Uterus (tissue), 4 donors: ENCODE results near the gene TNS1. TPM values are rescaled to one million over a fixed set of nuclear protein-coding genes. Genes with fewer than 3 reads are reported as not detected.

ENCODE experiments used
- DNase-seq, 2 donors: peaks; one replicate each; pipeline ENCODE4 v3.0.0-alpha.2; 2019 to 2020
- H3K27ac ChIP-seq, 2 donors: fragments of 200-600 bp; sonication (generic); 1 replicate in 1 of 2; 2 replicates in 1 of 2; pipeline ENCODE4 v1.5.1; 2016 to 2018
- H3K27me3 ChIP-seq, 2 donors: fragments of 200-600 bp; sonication (generic); one replicate each; pipeline ENCODE4 v1.5.1; 2018 to 2019; ENCODE audit warnings: control low read depth in 1 of 2
- H3K36me3 ChIP-seq, 2 donors: fragments of 200-600 bp; sonication (generic); one replicate each; pipeline ENCODE4 v1.5.1; 2019; ENCODE audit warnings: control low read depth in 1 of 2
- H3K4me1 ChIP-seq, 2 donors: fragments of 200-600 bp; sonication (generic); one replicate each; pipeline ENCODE4 v1.5.1; 2018 to 2019; ENCODE audit warnings: control low read depth in 1 of 2
- H3K4me3 ChIP-seq, 2 donors: fragments of 200-600 bp; sonication (generic); 1 replicate in 1 of 2; 2 replicates in 1 of 2; pipeline ENCODE4 v1.5.1; 2018 to 2019; ENCODE audit warnings: mild to moderate bottlenecking in 1 of 2
- H3K9me3 ChIP-seq, 2 donors: fragments of 200-600 bp; sonication (generic); one replicate each; pipeline ENCODE4 v1.5.1; 2019; ENCODE audit warnings: control low read depth in 1 of 2
- POLR2A ChIP-seq, 2 donors: fragments of 450-650 bp; IDR thresholded peaks; one replicate each; pipeline ENCODE4 v1.6.1; 2016; ENCODE audit warnings: antibody characterized with exemption in 2 of 2, mild to moderate bottlenecking in 1 of 2, moderate library complexity in 1 of 2
- intact Hi-C: fragments of 100-400 bp; cut with DNase I; formaldehyde crosslinking; loops from one replicate; pipeline ENCODE4 v1.15.1; 2023; ENCODE audit warnings: low total_unique reads
- total RNA-seq, 4 donors: library from RNA; depleted of rRNA in 3 of 4; stranded (reverse); fragments of >200 nt in 3 of 4; gene quantifications; one replicate each; pipeline versions ENCODE4 v1.1.0 to v1.2.4, GENCODE V29; 2014 to 2023
- TF ChIP-seq, protein P1 (sequence below), 4 experiments: fragments of 200-600 bp in 2 of 4; fragments of 450-650 bp in 2 of 4; sonication (generic) in 2 of 4; IDR thresholded peaks; one replicate each; pipeline ENCODE4 v1.5.1; 2016 to 2019; ENCODE audit warnings: antibody characterized with exemption in 4 of 4, mild to moderate bottlenecking in 2 of 4, moderate library complexity in 1 of 4
- donor health status: DM: yes; HTN: yes; CAD: no.

TNS1 gene
- total RNA-seq, 4 donors from 2014 or later, result 144 to 1,338 (median 313) TPM

DNA sequence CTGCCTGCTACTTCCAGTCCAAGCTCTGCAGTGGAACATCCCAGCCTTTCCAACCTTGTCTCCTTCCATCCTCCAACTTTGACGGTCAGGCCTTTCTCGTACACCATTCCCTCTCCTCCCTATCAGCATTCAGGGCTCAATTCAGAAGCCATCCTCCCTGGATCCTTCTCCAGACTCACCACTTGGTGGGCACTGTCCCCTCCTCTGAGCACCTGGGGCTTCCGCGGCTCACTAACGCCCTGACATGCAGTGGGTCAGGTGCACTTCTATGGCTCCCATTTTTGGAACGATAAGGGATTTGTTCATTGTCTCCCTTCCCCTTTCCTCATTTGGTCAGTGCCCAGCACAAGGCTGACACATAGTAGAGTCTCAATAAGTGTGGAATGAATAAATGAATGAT lies 56.7 kb downstream of the TNS1 start:
- Histone ChIP-seq H3K9me3 (no peaks in the 10 kb centered on the region), H3K36me3 (no peaks in the 10 kb centered on the region), H3K4me3 (no peak overlapping the region), H3K27me3 (no peaks in the 10 kb centered on the region), H3K27ac (peak overlapping the region; percentile 92 to 97), H3K4me1 (peaks cover 0 to 9% of the 10 kb centered on the region in 2 donors)
- intact Hi-C loops, result loop anchor here (10.0 kb wide), 1 partner anchor 49 kb away; no protein-coding TSS in a partner anchor
- TF ChIP-seq POLR2A (IDR thresholded peaks at IDR 0.05), result no peak
- TF ChIP-seq, protein P1, sequence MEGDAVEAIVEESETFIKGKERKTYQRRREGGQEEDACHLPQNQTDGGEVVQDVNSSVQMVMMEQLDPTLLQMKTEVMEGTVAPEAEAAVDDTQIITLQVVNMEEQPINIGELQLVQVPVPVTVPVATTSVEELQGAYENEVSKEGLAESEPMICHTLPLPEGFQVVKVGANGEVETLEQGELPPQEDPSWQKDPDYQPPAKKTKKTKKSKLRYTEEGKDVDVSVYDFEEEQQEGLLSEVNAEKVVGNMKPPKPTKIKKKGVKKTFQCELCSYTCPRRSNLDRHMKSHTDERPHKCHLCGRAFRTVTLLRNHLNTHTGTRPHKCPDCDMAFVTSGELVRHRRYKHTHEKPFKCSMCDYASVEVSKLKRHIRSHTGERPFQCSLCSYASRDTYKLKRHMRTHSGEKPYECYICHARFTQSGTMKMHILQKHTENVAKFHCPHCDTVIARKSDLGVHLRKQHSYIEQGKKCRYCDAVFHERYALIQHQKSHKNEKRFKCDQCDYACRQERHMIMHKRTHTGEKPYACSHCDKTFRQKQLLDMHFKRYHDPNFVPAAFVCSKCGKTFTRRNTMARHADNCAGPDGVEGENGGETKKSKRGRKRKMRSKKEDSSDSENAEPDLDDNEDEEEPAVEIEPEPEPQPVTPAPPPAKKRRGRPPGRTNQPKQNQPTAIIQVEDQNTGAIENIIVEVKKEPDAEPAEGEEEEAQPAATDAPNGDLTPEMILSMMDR (IDR thresholded peaks at IDR 0.05), result no peak
- peak in 1 of 2 donors; percentile 17 for DNase-seq

DNA sequence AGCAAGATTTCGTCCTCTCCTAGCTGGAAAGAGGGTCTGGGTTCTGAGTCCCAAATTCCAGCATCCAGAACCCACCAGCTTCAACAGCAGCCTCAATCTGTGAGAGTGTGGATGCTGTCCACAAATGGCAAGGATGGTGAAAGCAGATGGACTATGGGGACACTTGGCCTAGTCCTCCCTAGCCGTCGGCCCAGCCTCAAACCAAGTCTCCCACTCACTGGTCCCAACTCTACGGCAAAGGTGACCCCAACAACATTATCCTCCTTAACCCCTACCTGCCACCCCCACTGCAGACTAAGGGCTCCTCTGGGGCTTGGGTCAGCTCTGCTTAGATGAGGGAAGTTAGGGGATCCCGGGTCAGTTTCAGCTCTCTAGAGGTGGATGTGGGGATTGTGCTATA lies 57.3 kb downstream of the TNS1 start:
- Histone ChIP-seq H3K27ac (peak overlapping the region; percentile 92 to 97), H3K4me3 (no peak overlapping the region), H3K27me3 (no peaks in the 10 kb centered on the region), H3K36me3 (no peaks in the 10 kb centered on the region), H3K4me1 (peaks cover 0 to 9% of the 10 kb centered on the region in 2 donors), H3K9me3 (no peaks in the 10 kb centered on the region)
- intact Hi-C loops, result loop anchor here (10.0 kb wide), 1 partner anchor 49 kb away; no protein-coding TSS in a partner anchor
- DNase-seq, result peak; percentile 10 to 13
- TF ChIP-seq, protein P1 (IDR thresholded peaks at IDR 0.05), result no peak
- TF ChIP-seq POLR2A (IDR thresholded peaks at IDR 0.05), result no peak

DNA sequence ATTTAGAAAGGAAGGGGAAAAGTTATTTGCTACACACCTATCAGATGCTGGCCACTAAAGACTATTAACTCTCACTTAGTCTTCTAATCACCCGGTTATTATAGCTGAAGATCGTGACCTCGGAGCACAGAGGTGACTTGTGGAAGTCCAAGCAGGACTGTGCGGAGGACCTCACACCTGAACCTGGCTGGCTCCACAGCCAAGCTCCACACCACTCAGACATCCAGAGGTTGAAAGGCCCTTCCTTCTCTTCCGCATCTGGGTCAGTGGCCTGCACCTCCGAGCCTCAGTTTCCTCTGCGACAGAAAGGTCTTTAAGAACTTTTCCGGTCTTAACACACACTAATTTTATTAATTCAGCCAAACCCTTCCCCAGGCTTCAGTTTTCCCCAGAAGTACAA lies 57.9 kb downstream of the TNS1 start:
- Histone ChIP-seq H3K9me3 (no peaks in the 10 kb centered on the region), H3K4me3 (no peak overlapping the region), H3K27me3 (no peaks in the 10 kb centered on the region), H3K27ac (peak overlapping the region; percentile 92 to 97), H3K4me1 (peaks cover 0 to 9% of the 10 kb centered on the region in 2 donors), H3K36me3 (no peaks in the 10 kb centered on the region)
- intact Hi-C loops, result loop anchor here (5.0 to 10.0 kb wide), 2 partner anchors 43 to 50 kb away; no protein-coding TSS in a partner anchor
- no peak for TF ChIP-seq POLR2A (IDR thresholded peaks at IDR 0.05)
- TF ChIP-seq, protein P1 (IDR thresholded peaks at IDR 0.05), result no peak
- peak in 1 of 2 donors; percentile 16 for DNase-seq

DNA sequence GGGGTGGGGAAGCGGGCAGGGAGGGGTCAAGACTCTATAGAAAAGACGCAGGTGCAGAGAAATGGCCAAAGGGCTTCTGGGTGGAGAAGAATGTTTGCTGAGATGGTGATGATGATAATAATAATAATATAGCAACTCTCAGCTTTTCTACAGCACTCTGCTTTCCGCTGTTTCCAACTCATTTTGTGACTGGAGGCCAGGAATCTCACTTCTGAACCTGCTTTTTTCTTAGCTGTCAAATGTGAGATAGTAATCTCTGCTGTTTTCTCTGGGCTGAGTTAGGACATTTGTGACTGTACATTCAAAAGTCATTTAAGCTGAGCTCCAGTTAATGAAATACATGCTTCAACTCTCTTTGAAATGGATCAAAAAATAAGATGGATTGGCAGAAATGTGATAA lies 58.4 kb downstream of the TNS1 start:
- Histone ChIP-seq H3K27ac (peak overlapping the region; percentile 92 to 97), H3K27me3 (no peaks in the 10 kb centered on the region), H3K4me1 (peaks cover 0 to 3% of the 10 kb centered on the region in 2 donors), H3K36me3 (no peaks in the 10 kb centered on the region), H3K9me3 (no peaks in the 10 kb centered on the region), H3K4me3 (peak overlapping the region; percentile 59 to 88)
- intact Hi-C loops, result loop anchor here (5.0 to 10.0 kb wide), 2 partner anchors 42 to 50 kb away; no protein-coding TSS in a partner anchor
- no peak for TF ChIP-seq POLR2A (IDR thresholded peaks at IDR 0.05)
- TF ChIP-seq, protein P1 (IDR thresholded peaks at IDR 0.05), result no peak
- DNase-seq, result no peak

DNA sequence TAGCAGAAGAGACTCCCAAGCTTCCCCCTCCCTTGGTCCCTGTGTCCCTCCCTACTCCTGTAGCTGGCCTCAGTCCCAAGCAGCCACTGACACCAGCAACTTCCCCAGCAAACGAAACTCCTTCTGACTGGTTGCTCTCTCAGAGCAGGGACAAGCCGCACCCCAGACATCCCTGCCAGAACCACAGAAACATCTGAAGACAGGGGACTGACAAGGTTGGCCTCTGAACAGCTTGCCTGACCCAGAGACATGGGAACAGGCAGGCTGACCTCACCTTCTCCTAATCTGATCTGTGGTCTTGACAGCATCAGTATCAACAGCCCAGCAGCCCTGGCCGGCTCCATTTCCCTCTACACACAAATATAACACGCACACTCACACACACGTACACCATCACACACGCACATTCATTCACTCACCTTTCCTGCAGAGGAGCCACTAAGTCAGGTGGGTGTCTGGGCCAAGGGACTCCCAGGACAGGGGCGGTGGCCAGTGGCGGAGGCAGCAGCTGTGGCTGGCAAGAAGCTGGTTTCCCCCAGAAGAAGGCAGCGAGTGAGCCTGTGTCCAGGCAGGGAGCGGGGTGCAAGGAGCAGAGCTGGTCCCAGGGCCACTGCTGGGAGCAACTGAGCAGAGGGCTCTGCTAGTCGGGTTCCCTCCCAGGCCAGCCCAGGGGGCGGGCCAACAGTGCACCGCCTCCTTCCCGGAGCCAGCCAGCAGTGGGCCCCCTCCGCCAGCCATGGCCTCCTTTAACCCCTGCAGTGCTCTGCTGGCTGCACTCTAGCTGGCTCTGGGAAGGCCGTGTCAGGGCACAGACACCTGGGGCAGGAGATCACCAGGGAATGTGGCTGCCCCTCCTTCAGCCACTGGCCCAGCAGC lies 59.1 kb downstream of the TNS1 start:
- no peaks in the 10 kb centered on the region for H3K4me1 ChIP-seq
- H3K9me3 ChIP-seq, result no peaks in the 10 kb centered on the region
- peak; percentile 78 to 84 for TF ChIP-seq POLR2A (IDR thresholded peaks at IDR 0.05)
- TF ChIP-seq, protein P1 (IDR thresholded peaks at IDR 0.05), result peak; percentile 51 to 61 (median 56)
- DNase-seq, result peak; percentile 85 to 87
- no peaks in the 10 kb centered on the region for H3K36me3 ChIP-seq
- no peaks in the 10 kb centered on the region for H3K27me3 ChIP-seq
- peak overlapping the region; percentile 92 to 97 for H3K27ac ChIP-seq
- H3K4me3 ChIP-seq, result peak overlapping the region; percentile 59 to 88
- intact Hi-C loops, result loop anchor here (5.0 to 10.0 kb wide), 2 partner anchors 41 to 51 kb away; no protein-coding TSS in a partner anchor
